DND-41 (cell line): Measurements from ENCODE around the gene ABLIM2.

ENCODE experiments used
- ATAC-seq: fragments of 200-7000 bp; cut with Tn5 transposase; 3 replicates; pipeline ENCODE4 v1.9.1; 2021; ENCODE audit warnings: low read depth; ENCODE audit not compliant: insufficient read depth
- DNase-seq: peaks from one replicate; pipeline ENCODE4 v3.0.0-alpha.2; 2020
- H2AFZ ChIP-seq: 2 replicates; pipeline ENCODE4 v1.6.0; 2012; ENCODE audit warnings: low read depth, low read length
- H3K27ac ChIP-seq: 2 replicates; pipeline ENCODE4 v1.5.1; 2012; ENCODE audit warnings: low read length, inconsistent platforms
- H3K27me3 ChIP-seq: fragments of 200-600 bp; sonication (generic); 2 replicates; pipeline ENCODE4 v1.6.0; 2012; ENCODE audit warnings: low read length, mild to moderate bottlenecking, inconsistent platforms; ENCODE audit not compliant: insufficient read depth, poor library complexity
- H3K36me3 ChIP-seq: 2 replicates; pipeline ENCODE4 v1.5.1; 2012; ENCODE audit warnings: low read length, inconsistent platforms; ENCODE audit not compliant: insufficient read depth
- H3K4me1 ChIP-seq: 2 replicates; pipeline ENCODE4 v1.5.1; 2012; ENCODE audit warnings: mild to moderate bottlenecking, low read length; ENCODE audit not compliant: insufficient read depth
- H3K4me2 ChIP-seq: 2 replicates; pipeline ENCODE4 v1.6.0; 2012; ENCODE audit warnings: mild to moderate bottlenecking, moderate library complexity, low read length, inconsistent platforms; ENCODE audit not compliant: insufficient read depth
- H3K4me3 ChIP-seq, 2 experiments: fragments of 200-600 bp in 1 of 2; shearing (Covaris generic) in 1 of 2; 2 replicates each; pipeline ENCODE4 v1.5.1; 2012 to 2016; ENCODE audit warnings: inconsistent platforms in 2 of 2, low read length in 2 of 2, mild to moderate bottlenecking in 2 of 2, low read depth in 1 of 2, moderate library complexity in 1 of 2
- H3K79me2 ChIP-seq: 2 replicates; pipeline ENCODE4 v1.6.0; 2012; ENCODE audit warnings: low read length, inconsistent platforms; ENCODE audit not compliant: insufficient read depth
- H3K9ac ChIP-seq: 2 replicates; pipeline ENCODE4 v1.6.0; 2012; ENCODE audit warnings: low read depth, mild to moderate bottlenecking, inconsistent platforms, low read length, moderate library complexity
- H3K9me3 ChIP-seq: 2 replicates; pipeline ENCODE4 v1.5.1; 2012; ENCODE audit warnings: low read length, moderate library complexity, mild to moderate bottlenecking, inconsistent platforms; ENCODE audit not compliant: insufficient read depth, severe bottlenecking
- H4K20me1 ChIP-seq: 2 replicates; pipeline ENCODE4 v1.6.0; 2012; ENCODE audit warnings: low read length; ENCODE audit not compliant: insufficient read depth
- CTCF ChIP-seq: IDR thresholded peaks from 2 replicates; pipeline ENCODE4 v1.5.1; 2012; ENCODE audit warnings: borderline replicate concordance, low read length, moderate library complexity, mild to moderate bottlenecking; ENCODE audit not compliant: poor library complexity, severe bottlenecking; ENCODE audit errors: extremely low read depth
- EZH2 ChIP-seq: IDR thresholded peaks from 3 replicates; pipeline ENCODE4 v1.6.1; 2012; ENCODE audit warnings: borderline replicate concordance, low read depth, mild to moderate bottlenecking, moderate library complexity, low read length, inconsistent platforms; ENCODE audit not compliant: severe bottlenecking

Gene ABLIM2

GRCh38 chr4:8143392-8144140, 15.0 kb downstream of the ABLIM2 start:
- no peaks in the 10 kb centered on the region for H3K79me2 ChIP-seq
- H2AFZ ChIP-seq: no peak overlapping the region
- ATAC-seq (no peak), DNase-seq (no peak)
- no peaks in the 10 kb centered on the region for H3K9me3 ChIP-seq
- no peak for TF ChIP-seq CTCF
- TF ChIP-seq EZH2: no peak
- no peaks in the 10 kb centered on the region for H3K4me1 ChIP-seq
- H3K4me2 ChIP-seq: no peak overlapping the region
- no peak overlapping the region for H3K9ac ChIP-seq
- H3K27me3 ChIP-seq: no peaks in the 10 kb centered on the region
- no peak overlapping the region for H3K4me3 ChIP-seq
- H4K20me1 ChIP-seq: peaks cover 3% of the 10 kb centered on the region; the same call in 1 of the 2 replicates
- no peaks in the 10 kb centered on the region for H3K36me3 ChIP-seq
- no peak overlapping the region for H3K27ac ChIP-seq

GRCh38 chr4:8142556-8142955, 16.1 kb downstream of the ABLIM2 start:
- H3K9me3 ChIP-seq: no peaks in the 10 kb centered on the region
- no peak overlapping the region for H3K4me2 ChIP-seq
- H3K4me3 ChIP-seq: no peak overlapping the region
- H3K27ac ChIP-seq: no peak overlapping the region
- TF ChIP-seq CTCF (no peak), EZH2 (no peak)
- DNase-seq (no peak), ATAC-seq (no peak)
- no peaks in the 10 kb centered on the region for H3K36me3 ChIP-seq
- H3K9ac ChIP-seq: no peak overlapping the region
- H2AFZ ChIP-seq: no peak overlapping the region
- no peaks in the 10 kb centered on the region for H3K27me3 ChIP-seq
- H3K79me2 ChIP-seq: no peaks in the 10 kb centered on the region
- H3K4me1 ChIP-seq: no peaks in the 10 kb centered on the region
- peaks cover 3% of the 10 kb centered on the region; the same call in 1 of the 2 replicates for H4K20me1 ChIP-seq

- Histone ChIP-seq H3K36me3 (no peaks in the 10 kb centered on the region), H3K27me3 (no peaks in the 10 kb centered on the region), H3K27ac (no peak overlapping the region), H3K4me2 (no peak overlapping the region), H4K20me1 (peaks cover 3% of the 10 kb centered on the region; the same call in 1 of the 2 replicates), H3K79me2 (no peaks in the 10 kb centered on the region), H3K9ac (no peak overlapping the region), H3K4me1 (no peaks in the 10 kb centered on the region), H3K9me3 (no peaks in the 10 kb centered on the region), H3K4me3 (no peak overlapping the region), H2AFZ (no peak overlapping the region)
- no peak for TF ChIP-seq CTCF
- no peak for TF ChIP-seq EZH2
- ATAC-seq (no peak), DNase-seq (no peak)
Measured at GRCh38 chr4:8141935-8142334, 16.7 kb downstream of the ABLIM2 start.
